ENCODE results near the gene SELENOW. TPM values are rescaled to one million over a fixed set of nuclear protein-coding genes. Genes with fewer than 3 reads are reported as not detected.

The SELENOW gene
- total and polyA plus RNA-seq, 8 donors = 55.4 to 291 (median 82.9) TPM

DNA sequence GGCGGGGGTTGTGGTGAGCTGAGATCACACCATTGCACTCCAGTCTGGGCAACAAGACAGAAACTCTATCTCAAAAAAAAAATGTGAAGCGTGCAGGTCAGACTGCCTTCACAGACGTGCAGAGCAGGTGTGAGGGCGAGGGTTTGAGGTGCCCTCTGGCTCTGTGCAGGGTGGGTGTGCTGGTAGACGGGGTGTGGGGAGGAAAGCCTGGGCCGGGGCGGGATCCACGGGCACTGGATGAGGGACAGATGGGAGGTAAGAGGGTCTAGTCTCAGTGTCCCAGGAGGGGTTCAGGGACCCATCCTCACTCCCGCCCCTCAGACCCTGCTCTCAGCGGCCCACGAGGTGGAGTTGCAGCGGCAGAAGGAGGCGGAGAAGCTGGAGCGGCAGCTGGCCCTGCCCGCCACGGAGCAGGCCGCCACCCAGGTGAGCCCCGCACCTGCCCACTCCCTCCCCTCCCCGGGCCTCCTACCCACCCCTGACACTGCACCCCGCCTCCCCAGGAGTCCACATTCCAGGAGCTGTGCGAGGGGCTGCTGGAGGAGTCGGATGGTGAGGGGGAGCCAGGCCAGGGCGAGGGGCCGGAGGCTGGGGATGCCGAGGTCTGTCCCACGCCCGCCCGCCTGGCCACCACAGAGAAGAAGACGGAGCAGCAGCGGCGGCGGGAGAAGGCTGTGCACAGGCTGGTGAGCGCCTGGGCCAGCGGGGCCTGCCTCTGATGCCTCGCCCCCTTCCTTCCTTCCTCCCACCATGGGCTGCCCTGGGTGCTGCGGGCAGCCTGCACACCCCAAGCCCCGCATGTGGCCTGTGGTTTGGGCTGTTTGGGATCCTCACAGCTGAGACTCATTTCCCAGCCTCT is 24.1 kb upstream of the SELENOW start:
- Histone ChIP-seq H3K9me3 (no peaks in the 10 kb centered on the region), H3K27ac (no peak overlapping the region), H3K36me3 (peaks cover 11 to 83% (median 65%) of the 10 kb centered on the region in 3 donors), H3K27me3 (no peaks in the 10 kb centered on the region), H3K4me1 (peaks cover 0 to 7% (median 6%) of the 10 kb centered on the region in 3 donors), H3K4me3 (no peak overlapping the region)
- DNase-seq = peak in 1 of 6 donors; percentile 70
- TF ChIP-seq CTCF (IDR thresholded peaks at IDR 0.05) = no peak
- intact Hi-C loops (cut with DNase I) = no loop called here
- FAIRE-seq = no peak
- ATAC-seq = no peak
- WGBS, 2 donors = 93 to 94% methylated on average over 29 to 37 of the region's 37 CpGs

DNA sequence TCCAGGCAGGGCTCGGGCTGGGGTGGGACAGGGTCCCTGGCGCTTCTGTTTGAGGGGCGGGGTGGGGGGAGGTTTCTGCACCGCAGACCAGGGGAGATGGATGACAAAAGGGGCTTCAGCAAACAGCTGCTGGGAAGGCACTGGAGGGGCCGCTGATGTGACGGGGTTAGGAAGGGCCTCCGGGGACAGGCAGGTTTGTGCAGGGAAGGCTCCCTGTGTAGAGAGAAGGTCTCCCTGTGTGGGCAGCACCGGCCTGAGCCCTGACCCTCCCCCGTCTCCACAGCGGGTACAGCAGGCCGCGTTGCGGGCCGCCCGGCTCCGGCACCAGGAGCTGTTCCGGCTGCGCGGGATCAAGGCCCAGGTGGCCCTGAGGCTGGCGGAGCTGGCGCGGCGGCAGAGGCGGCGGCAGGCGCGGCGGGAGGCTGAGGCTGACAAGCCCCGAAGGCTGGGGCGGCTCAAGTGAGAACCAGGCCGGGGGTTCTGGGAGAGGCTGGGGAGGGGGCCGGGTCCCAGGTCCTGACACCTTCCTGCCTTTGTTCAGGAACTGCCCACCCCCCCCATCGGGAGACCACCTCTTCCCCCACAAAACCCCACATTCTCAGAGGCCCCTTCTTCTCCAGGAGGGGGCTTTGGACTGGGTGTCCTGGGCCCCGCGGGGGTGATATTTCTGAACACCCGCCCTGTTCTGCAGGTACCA is 23.3 kb upstream of the SELENOW start:
- no peak for TF ChIP-seq CTCF (IDR thresholded peaks at IDR 0.05)
- H3K9me3 ChIP-seq = no peaks in the 10 kb centered on the region
- intact Hi-C loops (cut with DNase I) = no loop called here
- no peaks in the 10 kb centered on the region for H3K27me3 ChIP-seq
- ATAC-seq = no peak
- no peak for FAIRE-seq
- peaks cover 0 to 7% (median 6%) of the 10 kb centered on the region in 3 donors for H3K4me1 ChIP-seq
- DNase-seq = peak in 1 of 6 donors; percentile 70
- no peak overlapping the region for H3K27ac ChIP-seq
- H3K4me3 ChIP-seq = no peak overlapping the region
- H3K36me3 ChIP-seq = peaks cover 11 to 75% (median 60%) of the 10 kb centered on the region in 3 donors
- 87 to 91% methylated on average over 30 to 36 of the region's 36 CpGs for WGBS, 2 donors

- ATAC-seq (no peak), DNase-seq (no peak), FAIRE-seq (no peak)
- 91 to 92% methylated on average over 27 to 28 of the region's 28 CpGs for WGBS, 2 donors
- H3K27me3 ChIP-seq = no peaks in the 10 kb centered on the region
- intact Hi-C loops (cut with DNase I) = no loop called here
- TF ChIP-seq CTCF (IDR thresholded peaks at IDR 0.05) = no peak
- H3K27ac ChIP-seq = no peak overlapping the region
- peaks cover 9 to 67% (median 52%) of the 10 kb centered on the region in 3 donors for H3K36me3 ChIP-seq
- H3K9me3 ChIP-seq = no peaks in the 10 kb centered on the region
- H3K4me3 ChIP-seq = no peak overlapping the region
- H3K4me1 ChIP-seq = peaks cover 0 to 7% (median 6%) of the 10 kb centered on the region in 3 donors
Measured at GRCh38 chr19:47755762-47756626, 22.5 kb upstream of the SELENOW start.

GRCh38 chr19:47756627-47756929 is 21.9 kb upstream of the SELENOW start:
- WGBS, 2 donors = 92% methylated on average over 12 of the region's 12 CpGs
- intact Hi-C loops (cut with DNase I) = no loop called here
- peaks cover 4 to 61% (median 46%) of the 10 kb centered on the region in 3 donors for H3K36me3 ChIP-seq
- no peaks in the 10 kb centered on the region for H3K9me3 ChIP-seq
- no peak overlapping the region for H3K4me3 ChIP-seq
- no peak for TF ChIP-seq CTCF (IDR thresholded peaks at IDR 0.05)
- no peak for ATAC-seq
- peaks cover 0 to 7% (median 6%) of the 10 kb centered on the region in 3 donors for H3K4me1 ChIP-seq
- FAIRE-seq = no peak
- no peaks in the 10 kb centered on the region for H3K27me3 ChIP-seq
- DNase-seq = no peak
- no peak overlapping the region for H3K27ac ChIP-seq
